Measurements from ENCODE around the gene ISG20.
"Not testable (repeated sequence)": the region's sequence is repeated elsewhere in the genome, so short reads cannot be mapped to it uniquely, and the experiment has no call there.

Gene ISG20

GRCh38 chr15:88637436-88637835 is 1.4 kb upstream of the ISG20 start:
- H3K27ac ChIP-seq: peak overlapping the region; percentile 88
- no peak for TF ChIP-seq ZFX (IDR thresholded peaks at IDR 0.05; ENCODE audit: borderline replicate concordance)
- no peak for TF ChIP-seq CTCF (IDR thresholded peaks at IDR 0.05)

- TF ChIP-seq CTCF (IDR thresholded peaks at IDR 0.05): no peak
- TF ChIP-seq ZFX (IDR thresholded peaks at IDR 0.05; ENCODE audit: borderline replicate concordance): no peak
- peak overlapping the region; percentile 88 for H3K27ac ChIP-seq
Observed at GRCh38 chr15:88637841-88638625, 783 bp upstream of the ISG20 start.

- H3K27ac ChIP-seq: no peak overlapping the region
Observed at GRCh38 chr15:88641959-88642452, 3.2 kb downstream of the ISG20 start.

GRCh38 chr15:88642514-88642913 is 3.7 kb downstream of the ISG20 start:
- H3K27ac ChIP-seq: not testable (repeated sequence)

More at GRCh38 chr15:88641959-88642452, 3.2 kb downstream of the ISG20 start:
- TF ChIP-seq ZFX (IDR thresholded peaks at IDR 0.05; ENCODE audit: borderline replicate concordance): no peak
- TF ChIP-seq CTCF (IDR thresholded peaks at IDR 0.05): no peak

- H3K27ac ChIP-seq: no peak overlapping the region
- TF ChIP-seq CTCF (IDR thresholded peaks at IDR 0.05) (no peak), ZFX (IDR thresholded peaks at IDR 0.05; ENCODE audit: borderline replicate concordance) (no peak)
Observed at GRCh38 chr15:88644741-88645140, 5.9 kb downstream of the ISG20 start.

- TF ChIP-seq CTCF (IDR thresholded peaks at IDR 0.05) (no peak), ZFX (IDR thresholded peaks at IDR 0.05; ENCODE audit: borderline replicate concordance) (no peak)
- H3K27ac ChIP-seq: no peak overlapping the region
Observed at GRCh38 chr15:88645171-88646087, 6.6 kb downstream of the ISG20 start.

- H3K27ac ChIP-seq: no peak overlapping the region
- TF ChIP-seq ZFX (IDR thresholded peaks at IDR 0.05; ENCODE audit: borderline replicate concordance) (no peak), CTCF (IDR thresholded peaks at IDR 0.05) (no peak)
Observed at GRCh38 chr15:88646088-88646405, 7.2 kb downstream of the ISG20 start.

Data from 22Rv1 (cell line).